Measurements from ENCODE around the gene FAM240A.

DNA sequence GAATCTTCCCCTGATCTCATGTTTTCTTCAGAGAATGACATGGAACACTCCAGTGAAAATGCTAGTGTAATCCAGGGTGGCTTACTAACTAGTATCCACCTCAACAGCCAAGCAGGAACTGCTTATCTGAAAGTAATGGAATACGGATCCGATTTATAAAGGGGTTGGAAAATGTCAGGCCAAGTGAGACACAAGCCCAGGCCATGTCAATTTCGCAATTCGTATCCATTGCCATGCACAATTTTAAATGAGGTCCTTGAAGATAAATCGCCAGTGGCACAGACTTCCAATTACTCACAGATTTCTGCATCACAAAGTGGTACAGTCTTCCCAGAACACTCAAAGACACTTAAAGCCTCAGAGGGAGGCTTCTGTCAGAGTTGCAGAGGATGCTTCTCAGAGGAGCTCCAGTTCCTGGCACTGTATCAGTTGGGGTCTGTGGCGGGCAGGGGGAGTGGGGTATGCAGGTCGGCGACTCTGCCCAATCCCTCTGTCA is 16.5 kb upstream of the FAM240A start:
- TF ChIP-seq, protein P1, sequence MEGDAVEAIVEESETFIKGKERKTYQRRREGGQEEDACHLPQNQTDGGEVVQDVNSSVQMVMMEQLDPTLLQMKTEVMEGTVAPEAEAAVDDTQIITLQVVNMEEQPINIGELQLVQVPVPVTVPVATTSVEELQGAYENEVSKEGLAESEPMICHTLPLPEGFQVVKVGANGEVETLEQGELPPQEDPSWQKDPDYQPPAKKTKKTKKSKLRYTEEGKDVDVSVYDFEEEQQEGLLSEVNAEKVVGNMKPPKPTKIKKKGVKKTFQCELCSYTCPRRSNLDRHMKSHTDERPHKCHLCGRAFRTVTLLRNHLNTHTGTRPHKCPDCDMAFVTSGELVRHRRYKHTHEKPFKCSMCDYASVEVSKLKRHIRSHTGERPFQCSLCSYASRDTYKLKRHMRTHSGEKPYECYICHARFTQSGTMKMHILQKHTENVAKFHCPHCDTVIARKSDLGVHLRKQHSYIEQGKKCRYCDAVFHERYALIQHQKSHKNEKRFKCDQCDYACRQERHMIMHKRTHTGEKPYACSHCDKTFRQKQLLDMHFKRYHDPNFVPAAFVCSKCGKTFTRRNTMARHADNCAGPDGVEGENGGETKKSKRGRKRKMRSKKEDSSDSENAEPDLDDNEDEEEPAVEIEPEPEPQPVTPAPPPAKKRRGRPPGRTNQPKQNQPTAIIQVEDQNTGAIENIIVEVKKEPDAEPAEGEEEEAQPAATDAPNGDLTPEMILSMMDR (conservative IDR thresholded peaks at IDR 0.05) = no peak
- no peak for TF ChIP-seq ZFX (IDR thresholded peaks at IDR 0.05)
